A549 (cell line): ENCODE measurements around the gene BCL6B. TPM values are rescaled to one million over a fixed set of nuclear protein-coding genes. Genes with fewer than 3 reads are reported as not detected.

ENCODE experiments used
- ATAC-seq, 2 experiments: fragments of 200-7000 bp in 1 of 2; fragments of >200 bp in 1 of 2; cut with Nextera tagmentation in 1 of 2; cut with Tn5 transposase in 1 of 2; 3 replicates each; pipeline versions ENCODE4 v1.8.0 to v1.9.1; 2018 to 2020; ENCODE audit warnings: mild to moderate bottlenecking in 1 of 2, moderate library complexity in 1 of 2
- CTCF ChIA-PET: fragments of 300-600 bp; sonication (Branson Sonifier 250); formaldehyde crosslinking; extraction: SDS; loops from one replicate; lab custom pipeline; 2021; ENCODE audit warnings: antibody characterized with exemption, inconsistent platforms; lab: Yijun Ruan, JAX
- POLR2A ChIA-PET: fragments of 350-600 bp; formaldehyde crosslinking; extraction: SDS; loops from one replicate; lab custom pipeline; 2021; ENCODE audit warnings: antibody characterized with exemption, inconsistent platforms; lab: Yijun Ruan, JAX
- DNase-seq, 2 experiments: peaks; one replicate each; pipeline versions ENCODE4 v3.0.0 to v3.0.0-alpha.2; 2011 to 2016; ENCODE audit warnings: low read depth in 1 of 2, low spot score in 1 of 2
- FAIRE-seq: peaks from 2 replicates; lab custom pipeline; 2011; peaks lifted over from hg19 to GRCh38; lab: Jason Lieb, UNC
- H3K27ac ChIP-seq, 2 experiments: fragments of >200 bp; sonication (Bioruptor Twin); formaldehyde crosslinking; 3 replicates each; pipeline ENCODE4 v1.5.1; 2016 to 2017
- H3K4me1 ChIP-seq: fragments of >200 bp; sonication (Bioruptor Twin); formaldehyde crosslinking; 3 replicates; pipeline ENCODE4 v1.6.1; 2016
- H3K4me2 ChIP-seq: fragments of >200 bp; sonication (Bioruptor Twin); formaldehyde crosslinking; 3 replicates; pipeline ENCODE4 v1.6.1; 2016
- H3K4me3 ChIP-seq: fragments of >200 bp; sonication (Bioruptor Twin); formaldehyde crosslinking; 3 replicates; pipeline ENCODE4 v1.5.1; 2016
- H3K9me3 ChIP-seq: fragments of >200 bp; sonication (Bioruptor Twin); formaldehyde crosslinking; 3 replicates; pipeline ENCODE4 v1.6.1; 2016
- ATOH8 ChIP-seq: fragments of 250-450 bp; sonication (Bioruptor Pico); IDR thresholded peaks from 2 replicates; pipeline ENCODE4 v1.5.0; 2020; ENCODE audit warnings: low read depth, mild to moderate bottlenecking, moderate library complexity
- BCL3 ChIP-seq: fragments of >200 bp; sonication (Bioruptor Twin); formaldehyde crosslinking; IDR thresholded peaks from 3 replicates; pipeline ENCODE4 v1.6.1; 2016
- BHLHE40 ChIP-seq: IDR thresholded peaks from 2 replicates; pipeline ENCODE4 v1.6.1; 2012; ENCODE audit warnings: low read depth, low read length, inconsistent platforms
- CBX2 ChIP-seq: fragments of 200-600 bp; sonication (generic); IDR thresholded peaks from 2 replicates; pipeline ENCODE4 v1.6.1; 2016; ENCODE audit warnings: low read depth, mild to moderate bottlenecking, borderline replicate concordance
- CBX8 ChIP-seq: fragments of 200-600 bp; sonication (generic); IDR thresholded peaks from 2 replicates; pipeline ENCODE4 v1.6.1; 2016
- CEBPB ChIP-seq, 2 experiments: fragments of >200 bp in 1 of 2; sonication (Bioruptor Twin) in 1 of 2; formaldehyde crosslinking in 1 of 2; IDR thresholded peaks; 2 replicates each; pipeline ENCODE4 v1.6.1; 2012 to 2016
- CHD2 ChIP-seq: fragments of 150-350 bp; IDR thresholded peaks from 2 replicates; pipeline ENCODE4 v1.6.1; 2014; ENCODE audit warnings: low read length; ENCODE audit not compliant: partially characterized antibody
- E2F6 ChIP-seq: IDR thresholded peaks from 2 replicates; pipeline ENCODE4 v1.6.1; 2012; ENCODE audit warnings: low read depth, borderline replicate concordance
- ELK1 ChIP-seq: fragments of 150-350 bp; IDR thresholded peaks from 2 replicates; pipeline ENCODE4 v1.6.1; 2014; ENCODE audit warnings: low read depth, mild to moderate bottlenecking, low read length
- FOSL2 ChIP-seq, 2 experiments: fragments of 450-650 bp in 1 of 2; fragments of >200 bp in 1 of 2; sonication (Bioruptor Twin) in 1 of 2; formaldehyde crosslinking; IDR thresholded peaks; 2 replicates each; pipeline versions ENCODE4 v1.5.0 to v1.6.1; 2016 to 2020; ENCODE audit warnings: mild to moderate bottlenecking in 1 of 2, moderate library complexity in 1 of 2
- FOXS1 ChIP-seq: fragments of 250-450 bp; sonication (Bioruptor Pico); IDR thresholded peaks from 2 replicates; pipeline ENCODE4 v1.5.0; 2020; ENCODE audit warnings: mild to moderate bottlenecking, moderate library complexity
- GATA3 ChIP-seq: IDR thresholded peaks from 2 replicates; pipeline ENCODE4 v1.6.1; 2012; ENCODE audit warnings: borderline replicate concordance
- HES2 ChIP-seq: fragments of >200 bp; sonication (Bioruptor Twin); formaldehyde crosslinking; IDR thresholded peaks from 2 replicates; pipeline ENCODE4 v1.6.1; 2016
- HOXA7 ChIP-seq: fragments of 250-450 bp; sonication (Bioruptor Pico); IDR thresholded peaks from 2 replicates; pipeline ENCODE4 v1.5.0; 2020; ENCODE audit warnings: mild to moderate bottlenecking, moderate library complexity
- JUN ChIP-seq, 2 experiments: fragments of >200 bp; sonication (Bioruptor Twin); formaldehyde crosslinking; IDR thresholded peaks; 2 replicates in 1 of 2; 3 replicates in 1 of 2; pipeline ENCODE4 v1.6.1; 2016 to 2017
- JUNB ChIP-seq: fragments of >200 bp; sonication (Bioruptor Twin); formaldehyde crosslinking; IDR thresholded peaks from 2 replicates; pipeline ENCODE4 v1.6.1; 2016
- KDM5A ChIP-seq: fragments of 200-600 bp; sonication (generic); IDR thresholded peaks from 2 replicates; pipeline ENCODE4 v1.6.1; 2016; ENCODE audit warnings: antibody characterized with exemption, mild to moderate bottlenecking
- MYC ChIP-seq: IDR thresholded peaks from 2 replicates; pipeline ENCODE4 v1.6.1; 2012; ENCODE audit warnings: mild to moderate bottlenecking, inconsistent platforms, low read length, improper control_type of control experiment, borderline replicate concordance
- PBX3 ChIP-seq: IDR thresholded peaks from 2 replicates; pipeline ENCODE4 v1.6.1; 2012
- POLR2AphosphoS2 ChIP-seq: conservative IDR thresholded peaks from 2 replicates; pipeline ENCODE4 v1.6.1; 2012; ENCODE audit warnings: low read length, improper control_type of control experiment, inconsistent platforms
- REST ChIP-seq: fragments of 200-600 bp; sonication (generic); IDR thresholded peaks from 2 replicates; pipeline ENCODE4 v1.6.1; 2016; ENCODE audit warnings: antibody characterized with exemption, mild to moderate bottlenecking, moderate library complexity
- ZSCAN20 ChIP-seq: fragments of 250-450 bp; sonication (Bioruptor Pico); IDR thresholded peaks from 2 replicates; pipeline ENCODE4 v1.8.0; 2022; ENCODE audit warnings: mild to moderate bottlenecking, moderate library complexity
- WGBS: methylation state at CpG from one replicate; pipeline ENCODE4 v1.1.6; 2017; ENCODE audit errors: missing lambda C conversion rate; 5-methylcytosine and 5-hydroxymethylcytosine counted together
- polyA plus RNA-seq, 4 experiments: library from polyadenylated mRNA; depleted of rRNA in 3 of 4; stranded (reverse); fragments of >200 nt; fragmentation: RNase III in 1 of 4; extraction: RNeasy Plus Mini Kit Qiagen cat#74134 plus additional on column Dnase treatment in 1 of 4; gene quantifications; 2 replicates in 3 of 4; 3 replicates in 1 of 4; pipeline ENCODE4 v1.2.3, GENCODE V29; 2011 to 2017

BCL6B gene
- polyA plus RNA-seq, 2 of the 4 experiments (the other 2 are of a cell fraction), result 0.04 TPM; not detected in 1

GRCh38 chr17:6996256-6997011 is 26.4 kb upstream of the BCL6B start:
- POLR2A ChIA-PET, result no interaction called here
- no peak for ATAC-seq

GRCh38 chr17:6997171-6997570 is 25.7 kb upstream of the BCL6B start:
- no peak overlapping the region for H3K4me2 ChIP-seq
- ATAC-seq, result no peak
- no peaks in the 10 kb centered on the region for H3K9me3 ChIP-seq
- H3K4me3 ChIP-seq, result no peak overlapping the region
- DNase-seq, result no peak
- H3K27ac ChIP-seq, result no peak overlapping the region
- no peak for FAIRE-seq
- ChIA-PET CTCF (interaction anchor here (0.7 kb wide), 1 partner anchor 13 kb away, joined by 3 read pairs; no protein-coding TSS in a partner anchor), POLR2A (no interaction called here)
- WGBS, result 80% methylated on average over 8 of the region's 8 CpGs
- H3K4me1 ChIP-seq, result no peaks in the 10 kb centered on the region
- TF ChIP-seq BCL3 (no peak), HOXA7 (CRISPR knock-in tag) (no peak), PBX3 (no peak), ELK1 (no peak), E2F6 (no peak), JUN (IDR thresholded peaks at IDR 0.05) (no peak), ATOH8 (CRISPR knock-in tag) (no peak)

More at GRCh38 chr17:6996256-6997011, 26.4 kb upstream of the BCL6B start:
- 95% methylated on average over 58 of the region's 58 CpGs for WGBS
- CTCF ChIA-PET, result interaction anchor here (0.7 to 5.0 kb wide), 7 partner anchors 9 to 330 kb away, joined by 3 to 44 read pairs (median 4); no protein-coding TSS in a partner anchor
- Histone ChIP-seq H3K4me1 (no peaks in the 10 kb centered on the region), H3K27ac (no peak overlapping the region), H3K4me2 (no peak overlapping the region), H3K9me3 (no peaks in the 10 kb centered on the region), H3K4me3 (no peak overlapping the region)
- DNase-seq (no peak), FAIRE-seq (no peak)
- TF ChIP-seq PBX3 (no peak), HES2 (no peak), FOSL2 (IDR thresholded peaks at IDR 0.05) (no peak), FOSL2 (CRISPR knock-in tag; IDR thresholded peaks at IDR 0.05) (no peak), MYC (no peak), CEBPB (IDR thresholded peaks at IDR 0.05) (no peak), POLR2AphosphoS2 (no peak), REST (no peak), CBX8 (no peak), CBX2 (no peak), GATA3 (no peak), CHD2 (no peak), KDM5A (no peak), FOXS1 (no peak), BHLHE40 (no peak), ZSCAN20 (CRISPR knock-in tag) (no peak), ATOH8 (CRISPR knock-in tag) (no peak), JUNB (no peak)
